NT2/D1 (cell line): ENCODE results near the gene IMMP2L.

Experiments used
- SUZ12 ChIP-seq: IDR thresholded peaks from 2 replicates; pipeline ENCODE4 v1.6.1; 2011; ENCODE audit not compliant: insufficient read length, insufficient read depth; ENCODE audit errors: extremely low read depth
- YY1 ChIP-seq: IDR thresholded peaks from 2 replicates; pipeline ENCODE4 v1.6.1; 2011; ENCODE audit not compliant: insufficient read length, insufficient read depth
- ZNF274 ChIP-seq: IDR thresholded peaks from 2 replicates; pipeline ENCODE4 v1.6.1; 2011; ENCODE audit warnings: mild to moderate bottlenecking, low read depth, low read length

GRCh38 chr7:110803602-110804143 lies 758.6 kb downstream of the IMMP2L start:
- no peak for TF ChIP-seq YY1
- TF ChIP-seq SUZ12 = no peak
- no peak for TF ChIP-seq ZNF274
